Non-pigmented ciliary epithelial cell (primary cell): ENCODE data around the gene KCNJ5.

Experiments
- DNase-seq: peaks from one replicate; pipeline ENCODE4 v3.0.0-alpha.2; 2010; ENCODE audit warnings: low read depth

The KCNJ5 gene

GRCh38 chr11:128957202-128957482 is 66.0 kb downstream of the KCNJ5 start:
- no peak for DNase-seq

DNA sequence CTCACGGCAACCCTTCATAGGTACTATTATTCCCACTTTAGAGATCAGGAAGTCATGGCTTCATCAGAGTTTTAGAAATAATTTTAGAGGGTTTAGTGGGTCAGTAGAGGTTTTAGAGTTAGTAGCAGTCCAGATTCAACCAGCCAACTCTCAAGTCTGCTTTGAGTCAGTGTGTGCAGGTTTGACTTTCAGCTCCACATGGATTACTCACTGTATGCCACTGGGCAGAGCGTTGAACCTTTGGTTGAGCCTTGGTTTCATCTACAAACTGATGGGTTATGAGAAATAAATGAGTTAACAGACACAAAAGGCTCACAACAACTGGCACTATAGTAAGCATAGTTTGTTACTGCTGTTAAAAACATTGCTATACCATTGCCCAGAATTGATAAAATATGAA is 70.5 kb downstream of the KCNJ5 start:
- DNase-seq, result no peak

GRCh38 chr11:128962896-128963295 is 71.7 kb downstream of the KCNJ5 start:
- DNase-seq, result no peak

- DNase-seq, result no peak
Observed at GRCh38 chr11:128963744-128964325, 72.7 kb downstream of the KCNJ5 start.

DNA sequence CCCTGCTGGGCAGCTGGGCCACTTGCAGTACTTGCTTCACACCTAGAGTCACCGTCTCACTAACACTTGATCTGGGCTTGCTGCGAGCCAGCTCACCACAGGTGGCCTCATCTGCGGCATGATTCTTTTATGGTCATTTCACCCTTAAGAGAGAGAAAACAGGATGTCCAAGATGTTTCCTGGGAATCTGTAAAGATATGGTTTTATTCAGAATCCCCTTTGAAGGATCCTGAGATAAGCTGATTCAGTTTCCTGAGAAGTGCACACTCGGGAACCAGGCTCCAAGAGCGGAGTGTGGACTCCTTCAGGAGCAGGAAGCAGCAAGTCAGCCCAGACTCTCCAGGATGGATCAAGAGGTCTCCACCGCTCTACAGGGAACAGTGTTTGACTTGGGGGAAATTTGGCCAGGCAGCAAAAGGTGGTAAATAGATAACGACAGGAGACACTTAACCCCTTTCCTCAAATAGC is 73.3 kb downstream of the KCNJ5 start:
- DNase-seq, result no peak

GRCh38 chr11:128965485-128965884 is 74.3 kb downstream of the KCNJ5 start:
- DNase-seq, result no peak

DNA sequence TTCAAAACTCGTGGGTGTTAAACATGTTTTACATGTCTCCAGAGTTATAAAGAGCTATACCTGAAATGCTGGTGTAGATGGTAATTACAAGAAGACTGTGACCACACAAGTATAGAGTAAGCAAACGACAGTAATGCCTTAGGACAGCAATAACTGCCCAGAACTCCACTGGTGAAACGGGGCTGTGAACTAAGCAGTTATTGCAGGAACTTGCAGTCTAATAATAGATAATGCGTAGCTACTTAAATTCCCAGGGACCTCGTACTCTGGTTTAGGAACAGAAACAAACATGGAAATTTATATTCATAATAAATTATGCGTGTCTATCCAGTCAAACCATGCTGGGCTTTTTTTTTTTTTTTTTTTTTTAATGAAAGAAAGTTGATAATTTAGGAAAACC is 76.4 kb downstream of the KCNJ5 start:
- no peak for DNase-seq

- no peak for DNase-seq
Observed at GRCh38 chr11:128968916-128969315, 77.8 kb downstream of the KCNJ5 start.
